ELR (cell line): ENCODE results near the gene F5.
A peak's percentile ranks its signal among the peaks of the same experiment; 100 is the strongest.
"Not testable (repeated sequence)": the region's sequence is repeated elsewhere in the genome, so short reads cannot be mapped to it uniquely, and the experiment has no call there.

Experiments
- DNase-seq: peaks from one replicate; pipeline ENCODE4 v3.0.0-alpha.2; 2015; ENCODE audit warnings: low read depth

F5 gene

DNA sequence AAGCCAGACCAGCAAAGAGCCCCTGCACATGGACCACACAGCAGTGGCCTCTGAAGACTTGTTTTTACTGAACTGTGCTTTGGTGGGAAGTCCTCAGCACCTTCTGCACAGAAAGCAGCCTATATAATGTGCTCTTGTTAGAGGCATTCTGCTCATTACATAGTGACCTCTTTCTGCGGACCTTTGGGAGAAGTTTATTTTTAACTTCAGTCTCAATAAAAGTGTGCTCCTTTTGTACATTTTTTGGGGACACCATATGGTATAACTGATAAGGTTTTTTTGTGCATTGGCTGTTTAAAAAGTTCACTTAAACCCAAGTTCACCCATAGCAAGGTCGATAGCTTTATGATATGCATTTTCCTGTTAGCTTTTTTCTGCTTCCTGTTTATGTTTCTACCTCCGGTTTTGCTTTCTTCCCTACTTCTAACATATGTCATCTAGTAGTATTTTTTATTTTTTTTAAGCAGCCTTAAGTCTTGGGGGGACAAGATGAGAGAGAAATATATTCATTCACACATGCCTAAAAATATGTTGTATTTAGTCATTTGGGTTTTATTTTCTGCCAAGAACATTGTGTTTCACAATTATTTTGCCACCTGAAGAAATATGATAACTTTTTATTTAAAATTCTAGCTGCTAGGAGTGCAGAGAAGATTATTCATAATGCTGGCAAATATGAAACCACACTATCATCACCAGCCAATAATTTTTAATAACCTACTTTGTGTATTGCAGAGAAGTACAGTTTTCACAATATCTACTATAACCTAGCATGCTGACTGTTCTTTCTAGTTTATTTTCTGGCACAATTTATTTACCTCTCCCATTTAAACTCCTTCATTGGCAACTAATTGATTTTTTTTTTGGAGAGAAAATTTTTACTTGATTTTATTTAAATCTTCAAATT is 77.6 kb downstream of the F5 start:
- DNase-seq: peak; percentile 10

DNA sequence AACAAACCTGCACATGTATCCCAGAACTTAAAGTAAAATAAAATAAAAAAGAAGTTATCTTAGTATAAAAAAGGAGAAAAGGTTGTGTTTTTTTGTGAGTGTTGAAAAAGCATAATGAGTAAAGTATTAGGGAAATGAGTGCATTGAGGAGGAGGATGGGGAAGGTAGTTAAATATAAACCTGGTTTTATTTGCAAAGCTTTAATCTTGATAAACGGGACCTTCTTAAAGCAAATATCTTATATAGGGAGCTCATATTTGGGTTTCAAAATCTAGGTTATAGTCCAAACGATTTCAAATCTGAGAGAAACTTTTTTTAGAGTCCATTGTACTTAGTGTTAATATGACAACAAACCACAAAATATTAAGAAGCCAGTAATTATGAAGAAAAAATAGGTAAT is 78.9 kb downstream of the F5 start:
- DNase-seq: no peak

DNA sequence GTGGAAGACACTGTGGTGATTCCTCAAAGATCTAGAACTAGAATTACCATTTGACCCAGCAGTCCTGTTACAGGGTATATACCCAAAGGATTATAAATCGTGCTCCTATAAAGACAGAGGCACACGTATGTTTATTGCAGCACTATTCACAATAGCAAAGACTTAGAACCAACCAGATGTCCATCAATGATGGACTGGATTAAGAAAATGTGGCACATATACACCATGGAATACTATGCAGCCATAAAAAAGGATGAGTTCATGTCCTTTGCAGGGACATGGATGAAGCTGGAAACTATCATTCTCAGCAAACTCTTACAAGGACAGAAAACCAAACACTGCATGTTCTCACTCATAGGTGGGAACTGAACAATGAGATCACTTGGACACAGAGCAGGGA is 82.7 kb downstream of the F5 start:
- DNase-seq: not testable (repeated sequence)

DNA sequence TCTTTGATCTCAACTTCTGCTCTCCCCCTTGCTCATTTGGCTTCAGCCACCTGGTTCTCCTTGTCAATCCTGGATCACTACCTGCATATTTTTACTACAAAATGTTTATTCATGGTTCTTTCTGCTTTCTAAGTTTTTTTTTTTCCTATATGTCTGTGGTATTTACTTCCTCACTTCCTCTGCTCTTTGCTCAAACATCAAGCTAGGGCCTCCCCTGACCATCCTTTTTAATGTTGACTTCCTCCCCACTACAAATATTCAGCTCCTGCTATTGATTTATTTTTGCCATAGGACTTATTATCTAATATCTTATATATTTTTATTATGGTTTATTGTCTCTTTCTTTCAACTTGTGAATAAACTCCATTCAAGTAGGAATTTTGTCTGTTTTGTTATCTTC is 86.5 kb downstream of the F5 start:
- DNase-seq: no peak

DNA sequence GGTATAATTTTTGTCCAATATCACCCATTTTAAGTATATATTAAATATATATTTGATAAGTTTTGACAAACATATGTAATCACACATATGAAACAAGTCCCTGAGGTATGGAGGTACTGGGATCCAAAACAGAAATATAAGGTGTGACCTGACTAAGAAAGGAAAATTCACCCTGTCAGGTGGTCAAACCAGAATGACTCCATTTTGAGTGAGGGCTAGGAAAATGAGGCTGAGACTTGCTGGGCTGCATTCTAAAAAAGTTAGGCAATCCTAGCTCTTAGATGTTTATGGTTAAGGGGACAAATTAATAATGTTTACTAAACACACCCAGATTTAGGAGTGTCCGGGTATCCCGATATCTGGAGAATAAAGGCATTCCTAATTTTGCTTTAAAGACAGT is 89.0 kb downstream of the F5 start:
- no peak for DNase-seq

GRCh38 chr1:169495916-169496315 is 90.4 kb downstream of the F5 start:
- peak; percentile 22 for DNase-seq

GRCh38 chr1:169495046-169495775 is 91.1 kb downstream of the F5 start:
- DNase-seq: peak; percentile 32

DNA sequence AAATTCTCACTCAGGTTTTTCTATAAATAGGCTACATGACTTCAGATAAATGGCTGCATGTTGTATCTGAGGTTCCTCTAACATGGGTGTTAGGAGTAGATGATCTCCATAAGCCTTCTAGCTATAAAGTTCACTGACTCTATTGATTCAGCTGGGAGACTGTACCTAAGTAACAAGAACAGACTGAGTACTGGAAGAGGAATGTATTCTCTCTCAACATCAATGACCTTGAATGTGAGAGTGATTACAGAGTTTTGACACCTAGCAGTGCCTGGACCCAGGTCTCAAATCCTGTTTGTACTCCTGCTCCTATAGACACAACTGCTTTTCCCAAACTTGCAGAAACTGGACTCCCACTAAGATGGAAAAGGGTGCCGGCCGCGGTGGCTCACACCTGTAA is 91.9 kb downstream of the F5 start:
- DNase-seq: no peak

DNA sequence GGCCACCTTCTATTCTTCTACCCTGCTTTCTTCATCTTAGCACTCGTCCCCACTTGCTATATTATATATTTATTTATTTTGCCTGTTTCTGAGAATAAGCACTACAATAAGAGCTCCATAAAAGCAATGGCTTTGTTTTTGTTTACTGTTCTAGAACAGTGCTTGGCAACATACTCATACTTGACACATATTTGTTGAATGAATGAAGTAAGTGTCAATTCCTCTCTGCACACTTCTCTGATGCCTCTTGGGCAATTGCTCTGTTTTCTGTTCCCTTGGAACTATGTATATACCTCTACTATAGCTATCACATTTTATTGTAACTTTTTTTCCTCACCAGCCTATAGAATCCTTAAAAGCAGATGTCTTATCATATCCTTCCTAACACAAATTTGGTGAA is 93.0 kb downstream of the F5 start:
- DNase-seq: no peak

- no peak for DNase-seq
Observed at GRCh38 chr1:169491845-169492281, 94.4 kb downstream of the F5 start.

DNA sequence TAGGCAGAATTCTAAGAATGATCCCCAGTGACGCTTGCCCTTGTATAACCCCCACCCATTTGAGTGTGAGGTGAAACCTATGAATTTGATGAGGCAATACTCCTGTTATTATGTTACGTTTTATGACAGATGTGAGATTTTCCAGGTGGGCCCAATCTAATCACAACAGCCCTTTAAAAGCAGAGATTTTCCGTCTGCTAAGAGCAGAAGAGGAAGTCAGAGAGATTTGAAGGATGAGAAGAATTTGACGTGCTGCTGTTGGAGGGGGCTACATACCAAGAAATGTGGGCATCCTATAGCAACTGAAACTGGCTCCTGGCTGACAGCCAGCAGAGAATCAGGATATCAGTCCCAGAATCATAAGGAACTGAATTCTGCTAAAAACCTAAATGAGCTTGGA is 98.1 kb downstream of the F5 start:
- DNase-seq: no peak

DNA sequence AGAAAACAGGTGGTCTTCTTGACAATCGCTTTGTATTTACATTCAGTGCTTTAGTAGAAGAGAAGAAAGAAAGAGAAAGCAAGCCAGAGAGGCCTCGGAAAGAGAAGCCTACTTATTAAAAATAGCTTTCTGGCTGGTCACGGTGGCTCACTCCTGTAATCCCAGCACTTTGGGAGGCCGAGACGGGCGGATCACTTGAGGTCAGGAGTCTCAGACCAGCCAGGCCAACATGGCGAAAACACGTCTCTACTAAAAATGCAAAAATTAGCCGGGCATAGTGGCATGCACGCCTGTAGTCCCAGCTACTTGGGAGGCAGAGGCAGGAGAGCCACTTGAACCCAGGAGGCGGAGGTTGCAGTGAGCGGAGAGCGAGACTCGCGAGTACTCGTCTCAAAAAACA is 98.7 kb downstream of the F5 start:
- no peak for DNase-seq

DNA sequence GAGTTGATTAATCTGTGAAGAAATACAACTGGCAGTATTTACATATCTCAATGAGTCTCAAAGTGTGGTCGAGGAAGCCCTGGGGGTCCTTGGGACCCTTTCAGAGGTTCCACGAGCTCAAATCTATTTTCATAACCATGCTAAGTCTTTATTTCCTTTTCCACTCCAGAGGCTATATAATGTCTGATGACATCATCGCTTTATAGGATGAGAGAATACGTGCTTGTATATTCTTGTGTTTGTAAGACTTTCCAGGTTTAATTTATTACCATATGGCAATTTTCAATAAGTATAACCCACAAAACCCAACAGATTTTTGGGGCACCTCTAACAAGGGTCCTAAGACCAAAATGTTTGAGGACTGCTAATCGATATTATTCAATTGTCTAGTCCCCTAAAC is 99.1 kb downstream of the F5 start:
- peak; percentile 17 for DNase-seq

DNA sequence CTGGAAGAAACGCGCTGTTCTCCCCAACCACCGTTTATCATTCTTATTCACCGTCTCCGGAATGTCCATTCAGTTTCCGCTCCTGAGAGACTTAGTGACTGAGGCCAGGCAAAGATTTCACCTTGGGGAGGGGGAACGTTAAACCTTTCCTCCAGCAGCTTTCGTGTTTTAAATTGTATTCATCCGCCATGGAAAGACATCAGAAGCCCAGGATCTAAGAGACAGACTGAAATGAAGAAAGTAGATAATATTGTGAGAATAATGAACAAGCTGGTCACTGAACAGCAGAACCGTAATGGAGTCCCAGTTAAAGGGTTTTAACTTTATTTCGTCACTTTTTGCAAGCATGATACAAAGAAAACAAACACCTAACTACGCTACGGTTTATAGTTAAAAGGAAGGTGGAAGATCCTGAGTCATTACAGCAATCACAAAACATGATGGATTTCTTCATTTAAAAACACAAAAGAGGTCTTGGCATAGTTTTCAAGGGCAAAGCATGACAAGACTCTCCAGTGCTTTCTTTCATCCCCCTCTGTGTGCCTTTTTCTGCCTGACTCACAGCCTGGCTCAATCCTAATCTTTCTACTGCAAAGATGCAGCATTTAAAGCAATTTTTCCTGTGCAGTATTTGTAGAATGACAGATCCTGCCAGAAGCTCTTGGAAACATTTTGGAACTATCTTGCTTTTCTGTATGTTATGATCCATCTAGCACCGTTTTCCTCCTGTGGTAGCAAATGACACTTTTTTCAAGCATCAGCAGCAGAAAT is 99.8 kb downstream of the F5 start:
- peak; percentile 45 for DNase-seq

- DNase-seq: peak; percentile 99
Observed at GRCh38 chr1:169485431-169486280, 100.6 kb downstream of the F5 start, which contains the start of gene SLC19A2. Gene SLC19A2, minus strand, starts transcription at chr1:169485944. Its CDS starts 178 bp downstream, at chr1:169485766.

GRCh38 chr1:169484683-169485430 is 101.4 kb downstream of the F5 start:
- DNase-seq: peak; percentile 72

DNA sequence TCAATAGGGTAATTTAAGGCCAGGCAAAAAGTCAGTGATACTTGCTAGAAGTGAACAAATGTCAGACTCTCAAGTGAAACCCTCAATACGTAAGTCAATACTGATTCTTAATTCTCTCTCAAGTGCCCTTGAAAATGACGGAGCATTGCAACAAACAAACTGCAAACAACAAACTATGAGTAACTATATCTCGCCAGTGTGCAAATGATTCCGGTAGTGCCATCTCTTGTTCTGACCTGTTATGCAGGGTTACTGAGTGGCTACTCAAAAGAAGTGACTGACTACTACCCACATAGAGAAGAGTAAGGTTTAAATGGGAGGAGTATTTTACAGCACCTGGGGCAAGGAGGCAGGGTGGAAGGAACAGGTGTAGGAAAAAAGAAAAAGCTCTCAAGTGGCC is 102.2 kb downstream of the F5 start:
- no peak for DNase-seq

DNA sequence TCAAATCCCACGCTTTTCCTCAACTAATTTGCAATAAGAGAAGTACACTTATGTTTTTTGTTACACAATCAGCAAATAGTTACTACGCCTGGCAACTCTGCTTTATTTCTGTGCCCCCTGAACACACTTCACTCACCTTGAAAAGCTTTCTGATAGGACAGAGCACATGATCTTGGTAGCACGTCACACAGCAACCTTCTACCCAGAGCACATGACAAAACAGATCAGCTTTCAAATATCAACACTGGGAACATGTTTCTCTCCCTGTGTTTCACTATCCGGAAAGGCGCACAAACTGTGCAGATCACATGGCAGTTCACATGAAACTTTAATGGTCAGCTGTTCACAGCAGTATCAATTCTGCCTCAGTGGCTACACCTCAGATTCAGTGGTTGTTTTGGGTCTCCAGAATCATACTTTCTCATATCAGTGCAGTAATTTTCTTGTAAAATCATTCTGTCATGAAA is 102.7 kb downstream of the F5 start:
- no peak for DNase-seq

DNA sequence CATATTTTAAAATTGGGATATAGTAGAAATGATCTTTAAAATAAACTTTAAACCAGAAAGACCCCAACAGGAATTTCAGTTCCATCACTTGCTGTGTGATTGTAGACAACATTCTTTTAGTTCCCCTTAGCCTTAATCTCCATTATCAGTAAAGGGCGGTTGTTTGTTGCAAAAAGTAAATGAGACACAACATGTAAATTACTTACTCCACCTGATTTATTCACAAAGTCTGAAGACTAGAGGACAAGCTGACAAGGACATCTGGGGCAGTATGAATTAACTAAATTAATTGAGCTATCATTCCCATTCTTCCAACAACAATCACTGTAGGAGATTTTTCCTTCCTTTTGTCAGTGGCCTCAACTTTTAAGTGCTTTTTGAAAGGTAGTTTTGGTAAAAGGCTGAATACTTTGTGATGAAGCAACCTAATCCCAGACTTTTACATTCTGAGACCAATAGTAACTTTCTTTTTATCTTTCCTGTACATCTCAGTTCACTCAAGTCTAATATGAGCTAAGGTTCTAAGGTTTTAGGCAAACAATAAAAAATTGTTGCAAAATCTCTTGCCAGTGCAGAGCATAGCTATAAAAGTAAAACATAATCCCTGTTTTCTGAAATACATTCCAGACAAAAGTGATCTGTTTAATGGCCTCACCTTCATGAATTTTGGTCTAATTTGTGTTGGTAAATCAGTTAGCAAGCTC is 106.8 kb downstream of the F5 start:
- no peak for DNase-seq

DNA sequence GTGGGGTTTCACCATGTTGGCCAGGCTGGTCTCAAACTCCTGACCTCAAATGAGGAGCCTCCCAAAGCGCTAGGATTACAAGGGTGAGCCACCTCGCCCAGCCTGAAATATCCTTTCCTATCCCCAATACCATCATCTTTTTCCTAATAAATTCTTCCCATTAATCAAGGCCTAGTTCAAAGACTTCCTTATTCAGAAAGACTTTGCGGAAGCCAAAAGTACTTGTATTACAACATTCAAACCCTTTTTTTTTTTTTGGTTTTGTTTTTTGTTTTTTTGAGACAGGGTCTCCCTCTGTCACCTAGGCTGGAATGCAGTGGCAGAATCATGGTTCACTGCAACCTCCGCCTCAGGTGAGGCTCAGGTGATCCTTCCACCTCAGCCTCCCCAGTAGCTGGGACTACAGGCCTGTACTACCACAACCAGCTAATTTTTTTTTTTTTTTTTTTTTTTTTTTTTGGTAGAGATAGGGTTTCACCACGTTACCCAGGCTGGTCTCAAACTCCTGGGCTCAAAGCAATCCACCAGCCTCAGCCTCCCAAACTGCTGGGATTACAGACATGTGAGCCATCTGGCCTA is 108.1 kb downstream of the F5 start:
- DNase-seq: no peak
